ENCODE measurements around the gene OSCAR.
"Not testable (repeated sequence)": the region's sequence is repeated elsewhere in the genome, so short reads cannot be mapped to it uniquely, and the experiment has no call there.

Gene OSCAR

GRCh38 chr19:54102421-54103169, 2.0 kb upstream of the OSCAR start, which contains the start of gene NDUFA3:
TSS of gene NDUFA3 (plus strand) at chr19:54102855. CDS start at chr19:54102879, 24 bp downstream.
- no peak for TF ChIP-seq CTCF (IDR thresholded peaks at IDR 0.05; ENCODE audit: low read depth, low read length)
- peak; percentile 99 for DNase-seq (ENCODE audit: low read depth in 2 of 2)

GRCh38 chr19:54099903-54100255, 724 bp downstream of the OSCAR start:
- DNase-seq (ENCODE audit: low read depth in 2 of 2); H3K4me3 ChIP-seq (replicated peaks in 1 of 2; ENCODE audit: low read depth in 2 of 2, low read length in 2 of 2): not testable (repeated sequence)

More at GRCh38 chr19:54102421-54103169, 2.0 kb upstream of the OSCAR start, which contains the start of gene NDUFA3:
- peak within 1 kb of the TSS; percentile 74 to 100 for H3K4me3 ChIP-seq (replicated peaks in 1 of 2; ENCODE audit: low read depth in 2 of 2, low read length in 2 of 2)

- no peak for DNase-seq (ENCODE audit: low read depth in 2 of 2)
Measured at GRCh38 chr19:54099190-54099902, 1.3 kb downstream of the OSCAR start.

GRCh38 chr19:54096617-54097106, 3.9 kb downstream of the OSCAR start:
- peak; percentile 57 to 66 for DNase-seq (ENCODE audit: low read depth in 2 of 2)
- peak; percentile 49 for TF ChIP-seq CTCF (IDR thresholded peaks at IDR 0.05; ENCODE audit: low read depth, low read length)
- peak overlapping the region; percentile 11 to 24 for H3K4me3 ChIP-seq (replicated peaks in 1 of 2; ENCODE audit: low read depth in 2 of 2, low read length in 2 of 2)

More at GRCh38 chr19:54099190-54099902, 1.3 kb downstream of the OSCAR start:
- no peak for TF ChIP-seq CTCF (IDR thresholded peaks at IDR 0.05; ENCODE audit: low read depth, low read length)
- H3K4me3 ChIP-seq (replicated peaks in 1 of 2; ENCODE audit: low read depth in 2 of 2, low read length in 2 of 2) = no peak overlapping the region

GRCh38 chr19:54095859-54096616, 4.6 kb downstream of the OSCAR start:
- H3K4me3 ChIP-seq (replicated peaks in 1 of 2; ENCODE audit: low read depth in 2 of 2, low read length in 2 of 2) = peak overlapping the region; percentile 33 to 47
- DNase-seq (ENCODE audit: low read depth in 2 of 2) = peak; percentile 50 to 61

GRCh38 chr19:54095136-54095858, 5.3 kb downstream of the OSCAR start:
- H3K4me3 ChIP-seq (replicated peaks in 1 of 2; ENCODE audit: low read depth in 2 of 2, low read length in 2 of 2) = peak overlapping the region; percentile 33 to 47
- no peak for DNase-seq (ENCODE audit: low read depth in 2 of 2)
- no peak for TF ChIP-seq CTCF (IDR thresholded peaks at IDR 0.05; ENCODE audit: low read depth, low read length)

GRCh38 chr19:54094426-54095000, 6.1 kb downstream of the OSCAR start:
- H3K4me3 ChIP-seq (replicated peaks in 1 of 2; ENCODE audit: low read depth in 2 of 2, low read length in 2 of 2) = no peak overlapping the region
- TF ChIP-seq CTCF (IDR thresholded peaks at IDR 0.05; ENCODE audit: low read depth, low read length) = no peak
- no peak for DNase-seq (ENCODE audit: low read depth in 2 of 2)

Data from cardiac fibroblast (primary cell).